Pancreas (tissue), 10 donors: Measurements from ENCODE around the gene TBC1D20. TPM values are rescaled to one million over a fixed set of nuclear protein-coding genes. Genes with fewer than 3 reads are reported as not detected.

Experiments used
- ATAC-seq, 4 donors: fragments of 200-7000 bp; cut with Tn5 transposase; one replicate each; pipeline versions ENCODE4 v1.8.0 to v1.9.1; 2020; ENCODE audit warnings: mild to moderate bottlenecking in 4 of 4, moderate library complexity in 4 of 4
- DNase-seq, 6 donors: peaks; one replicate each; pipeline ENCODE4 v3.0.0-alpha.2; 2020
- FAIRE-seq: peaks from 2 replicates; lab custom pipeline; 2012; peaks lifted over from hg19 to GRCh38; lab: Jason Lieb, UNC
- H3K27ac ChIP-seq, 4 donors: fragments of 200-600 bp; sonication (generic); 1 replicate in 3 of 4; 2 replicates in 1 of 4; pipeline versions ENCODE4 v1.5.0 to v1.8.0; 2020
- H3K27me3 ChIP-seq, 4 donors: fragments of 200-600 bp; one replicate each; pipeline ENCODE4 v1.8.0; 2021
- H3K36me3 ChIP-seq, 3 donors: fragments of 200-600 bp; sonication (generic) in 1 of 3; one replicate each; pipeline versions ENCODE4 v1.5.0 to v1.8.0; 2020 to 2021
- H3K4me1 ChIP-seq, 3 donors: fragments of 200-600 bp; one replicate each; pipeline ENCODE4 v1.8.0; 2021
- H3K4me3 ChIP-seq, 4 donors: fragments of 200-600 bp; sonication (generic) in 2 of 4; one replicate each; pipeline versions ENCODE4 v1.5.0 to v1.8.0; 2020 to 2021
- H3K9me3 ChIP-seq, 4 donors: fragments of 200-600 bp; one replicate each; pipeline ENCODE4 v1.8.0; 2021
- CTCF ChIP-seq, 4 donors: fragments of 200-600 bp; sonication (generic) in 3 of 4; IDR thresholded peaks; one replicate each; pipeline versions ENCODE4 v1.5.0 to v1.8.0; 2021; ENCODE audit warnings: antibody characterized with exemption in 4 of 4
- WGBS, 2 donors: extraction: QIAGEN DNeasy Blood & Tissue Kit; methylation state at CpG; one replicate each; pipeline ENCODE4 v1.1.7; 2013; 5-methylcytosine and 5-hydroxymethylcytosine counted together
- intact Hi-C, 3 donors: fragments of 100-400 bp; cut with DNase I; formaldehyde crosslinking; loops; one replicate each; pipeline versions ENCODE4 v1.11.1 to v1.14.2; 2022
- polyA plus RNA-seq, 2 donors: library from polyadenylated mRNA; stranded (reverse); fragments of 200-250 nt; gene quantifications; one replicate each; pipeline ENCODE4 v1.2.3, GENCODE V29; 2013
- total RNA-seq, 6 donors: library from RNA; stranded (reverse); fragmentation: NEBNext Ultra II Directional in 4 of 6; extraction: Animal tissue kit (Norgen Biotek cat#: 25700) in 4 of 6; gene quantifications; one replicate each; pipeline versions ENCODE4 v1.2.1 to v1.2.4, GENCODE V29; 2021 to 2023
- donor health status: healthy with polysubstance abuse.
- donor health status: DM: no; HTN: no; CAD: no; lungs with moderate emphysema.
- donor health status: DM: no; HTN: no; CAD: no.
- donor health status: control.
- donor health status: control.
- donor health status: Bipolar disorder and iron deficiency.
- donor health status: DM: yes; HTN: yes; CAD: no.
- donor health status: DM: no; HTN: no; CAD: no.
- donor health status: DM: no; HTN: no; CAD: no.
- donor health status: DM: yes; HTN: yes; CAD: no.

Gene TBC1D20
- total and polyA plus RNA-seq, 8 donors: 11.1 to 21.4 (median 12.9) TPM

GRCh38 chr20:417801-418342, 44.5 kb downstream of the TBC1D20 start:
- intact Hi-C loops: no loop called here
- no peak overlapping the region for H3K4me3 ChIP-seq
- H3K9me3 ChIP-seq: no peaks in the 10 kb centered on the region
- H3K4me1 ChIP-seq: no peaks in the 10 kb centered on the region
- FAIRE-seq (no peak), DNase-seq (no peak), ATAC-seq (peak in 3 of 4 donors; percentile 32 to 54 (median 45))
- H3K27ac ChIP-seq: no peak overlapping the region
- H3K36me3 ChIP-seq: peaks cover 0 to 4% (median 0%) of the 10 kb centered on the region in 3 donors
- 62 to 63% methylated on average over 12 of the region's 12 CpGs for WGBS, 2 donors
- H3K27me3 ChIP-seq: no peaks in the 10 kb centered on the region
- TF ChIP-seq CTCF (IDR thresholded peaks at IDR 0.05): no peak

GRCh38 chr20:416950-417800, 45.2 kb downstream of the TBC1D20 start:
- no peak for FAIRE-seq
- 80 to 86% methylated on average over 13 of the region's 13 CpGs for WGBS, 2 donors
- Histone ChIP-seq H3K4me1 (no peaks in the 10 kb centered on the region), H3K27me3 (no peaks in the 10 kb centered on the region), H3K27ac (no peak overlapping the region), H3K4me3 (no peak overlapping the region), H3K9me3 (no peaks in the 10 kb centered on the region), H3K36me3 (peaks cover 0 to 4% (median 0%) of the 10 kb centered on the region in 3 donors)
- TF ChIP-seq CTCF (IDR thresholded peaks at IDR 0.05): no peak
- DNase-seq: peak in 1 of 6 donors; percentile 51
- intact Hi-C loops: no loop called here
- ATAC-seq: no peak

GRCh38 chr20:415820-416322, 46.5 kb downstream of the TBC1D20 start:
- no peaks in the 10 kb centered on the region for H3K27me3 ChIP-seq
- intact Hi-C loops: no loop called here
- DNase-seq (peak in 1 of 6 donors; percentile 53), FAIRE-seq (no peak), ATAC-seq (peak; percentile 33 to 49 (median 42))
- 71 to 72% methylated on average over 13 of the region's 13 CpGs for WGBS, 2 donors
- H3K27ac ChIP-seq: peak overlapping the region in 1 of 4 donors; percentile 59
- no peaks in the 10 kb centered on the region for H3K4me1 ChIP-seq
- H3K9me3 ChIP-seq: no peaks in the 10 kb centered on the region
- H3K4me3 ChIP-seq: no peak overlapping the region
- TF ChIP-seq CTCF (IDR thresholded peaks at IDR 0.05): no peak
- peaks cover 0 to 7% (median 0%) of the 10 kb centered on the region in 3 donors for H3K36me3 ChIP-seq

DNA sequence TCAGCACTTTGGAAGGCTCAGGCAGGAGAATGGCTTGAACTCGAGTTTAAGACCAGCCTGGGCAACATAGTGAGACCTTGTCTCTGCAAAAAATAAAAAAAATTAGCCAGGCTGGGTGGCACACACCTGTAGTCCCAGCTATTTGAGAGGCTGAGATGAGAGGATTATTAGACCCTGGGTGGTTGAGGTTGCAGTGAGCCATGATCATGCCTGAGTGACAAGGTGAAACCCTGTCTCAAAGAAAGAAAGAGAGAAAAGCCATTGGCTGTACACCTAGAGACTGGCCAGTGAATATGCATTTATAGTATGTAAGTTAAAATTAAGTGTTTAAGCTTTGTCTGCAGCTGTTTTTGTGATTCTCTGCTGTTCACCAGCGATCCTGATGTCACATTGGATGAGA, 48.2 kb downstream of the TBC1D20 start:
- peaks cover 0 to 7% (median 0%) of the 10 kb centered on the region in 3 donors for H3K36me3 ChIP-seq
- TF ChIP-seq CTCF (IDR thresholded peaks at IDR 0.05): no peak
- peaks cover 0 to 7% (median 6%) of the 10 kb centered on the region in 3 donors for H3K4me1 ChIP-seq
- DNase-seq (peak in 1 of 6 donors; percentile 12), FAIRE-seq (no peak), ATAC-seq (no peak)
- 66 to 69% methylated on average over 2 of the region's 2 CpGs for WGBS, 2 donors
- H3K9me3 ChIP-seq: no peaks in the 10 kb centered on the region
- no peak overlapping the region for H3K27ac ChIP-seq
- intact Hi-C loops: no loop called here
- no peak overlapping the region for H3K4me3 ChIP-seq
- H3K27me3 ChIP-seq: no peaks in the 10 kb centered on the region
